T-cell (primary cell): Measurements from ENCODE around the gene FOXN4. TPM values are rescaled to one million over a fixed set of nuclear protein-coding genes. Genes with fewer than 3 reads are reported as not detected.

ENCODE experiments used
- ATAC-seq, 4 experiments: fragments of 200-7000 bp in 3 of 4; fragments of 150-1000 bp in 1 of 4; cut with Tn5 transposase; replicated peaks in 1 of 4; 1 replicate in 3 of 4; 2 replicates in 1 of 4; pipeline ENCODE4 v1.10.0; 2021; ENCODE audit warnings: moderate library complexity in 3 of 4, mild to moderate bottlenecking in 2 of 4, moderate number of reproducible peaks in 1 of 4
- CTCF ChIA-PET, 2 donors: fragments of 300-600 bp; sonication (Branson Sonifier 250); formaldehyde crosslinking; loops; one replicate each; lab custom pipeline; 2022; ENCODE audit warnings: antibody characterized with exemption in 2 of 2; lab: Charles Lee
- POLR2A ChIA-PET, 2 donors: fragments of 300-600 bp; sonication (Branson Sonifier 250); formaldehyde crosslinking; loops; one replicate each; lab custom pipeline; 2022; ENCODE audit warnings: antibody characterized with exemption in 2 of 2; lab: Charles Lee
- DNase-seq, 35 experiments: peaks; one replicate each; pipeline versions ENCODE4 v3.0.0 to v3.0.0-alpha.2; 2013 to 2023
- H3K27ac ChIP-seq: one replicate; pipeline ENCODE4 v1.5.1; 2013; ENCODE audit warnings: low read length
- H3K27me3 ChIP-seq, 2 experiments: replicated peaks in 1 of 2; 1 replicate in 1 of 2; 2 replicates in 1 of 2; pipeline versions ENCODE4 v1.6.1 to v1.7.0; 2013; ENCODE audit warnings: low read length in 1 of 2, mixed read lengths in 1 of 2; ENCODE audit not compliant: control insufficient read depth in 2 of 2, insufficient read depth in 2 of 2; ENCODE audit errors: extremely low read depth in 1 of 2
- H3K36me3 ChIP-seq, 2 donors: 1 replicate in 1 of 2; 2 replicates in 1 of 2; pipeline versions ENCODE4 v1.6.1 to v1.7.0; 2013; ENCODE audit warnings: low read length in 1 of 2; ENCODE audit not compliant: control insufficient read depth in 2 of 2, insufficient read depth in 1 of 2; ENCODE audit errors: extremely low read depth in 1 of 2
- H3K4me1 ChIP-seq, 2 experiments: 1 replicate in 1 of 2; 2 replicates in 1 of 2; pipeline versions ENCODE4 v1.6.1 to v1.7.0; 2013; ENCODE audit warnings: low read length in 2 of 2, mixed read lengths in 1 of 2; ENCODE audit not compliant: insufficient read depth in 2 of 2, control insufficient read depth in 1 of 2; ENCODE audit errors: extremely low read depth in 1 of 2
- H3K4me3 ChIP-seq, 2 donors: 1 replicate in 1 of 2; 2 replicates in 1 of 2; pipeline versions ENCODE4 v1.5.1 to v1.7.0; 2013; ENCODE audit warnings: mild to moderate bottlenecking in 2 of 2, low read length in 1 of 2, moderate library complexity in 1 of 2; ENCODE audit not compliant: control insufficient read depth in 1 of 2; ENCODE audit errors: extremely low read depth in 1 of 2
- H3K9me3 ChIP-seq: 2 replicates; pipeline ENCODE4 v1.7.0; 2013
- H3K27ac Mint-ChIP-seq, 2 donors: one replicate each; pipeline ENCODE4 v1.8.0; 2020 to 2021; ENCODE audit warnings: mild to moderate bottlenecking in 2 of 2, mixed read lengths in 2 of 2
- H3K27me3 Mint-ChIP-seq, 2 donors: one replicate each; pipeline ENCODE4 v1.8.0; 2021 to 2022; ENCODE audit warnings: mixed read lengths in 2 of 2
- H3K36me3 Mint-ChIP-seq: one replicate; pipeline ENCODE4 v1.8.0; 2021; ENCODE audit warnings: mixed read lengths
- H3K4me1 Mint-ChIP-seq, 3 donors: one replicate each; pipeline ENCODE4 v1.8.0; 2020 to 2022; ENCODE audit warnings: mixed read lengths in 3 of 3, mild to moderate bottlenecking in 1 of 3
- H3K4me3 Mint-ChIP-seq, 3 donors: one replicate each; pipeline ENCODE4 v1.8.0; 2020 to 2022; ENCODE audit warnings: mild to moderate bottlenecking in 3 of 3, mixed read lengths in 3 of 3, moderate library complexity in 3 of 3
- H3K9me3 Mint-ChIP-seq, 3 donors: one replicate each; pipeline ENCODE4 v1.8.0; 2020 to 2022; ENCODE audit warnings: mixed read lengths in 3 of 3
- WGBS: methylation state at CpG from one replicate; pipeline ENCODE4 v1.1.5; 2013; ENCODE audit warnings: missing lambda C conversion rate; ENCODE audit not compliant: insufficient coverage; 5-methylcytosine and 5-hydroxymethylcytosine counted together
- total RNA-seq, 35 experiments: library from RNA in 6 of 35; stranded (reverse) in 6 of 35; fragments of 120-200 nt in 1 of 35; gene quantifications; one replicate each; pipeline versions ENCODE4 v1.2.1 to v1.2.4 and lab custom pipeline; 2013 to 2026

Gene FOXN4
- total RNA-seq, 5 donors from 2014 or later (not counting 1 experiment from before 2014, with no cell fraction given), result not detected

DNA sequence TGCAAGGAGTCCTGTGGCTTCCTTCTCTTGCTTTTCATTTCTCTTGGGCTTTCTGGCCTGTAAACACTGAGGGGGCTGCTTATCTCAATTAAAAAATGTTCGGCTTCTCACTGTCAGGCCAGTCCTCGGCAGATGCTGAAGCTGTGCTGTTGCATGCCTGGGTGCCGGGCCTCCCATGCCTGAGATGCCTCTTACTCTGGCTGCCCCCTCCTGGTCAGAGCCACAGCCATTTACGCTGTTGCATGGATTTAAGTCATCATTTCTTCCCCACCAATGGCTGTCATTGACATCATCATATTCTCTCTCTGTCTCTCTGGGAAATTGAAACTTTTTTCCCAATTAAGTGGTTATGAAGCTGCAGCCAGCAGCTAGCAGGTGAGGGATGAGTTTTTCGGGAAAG lies 53.7 kb downstream of the FOXN4 start:
- no peak for DNase-seq
- Histone ChIP-seq H3K9me3 (no peaks in the 10 kb centered on the region), H3K27me3 (no peaks in the 10 kb centered on the region), H3K27ac (no peak overlapping the region), H3K4me1 (no peaks in the 10 kb centered on the region), H3K36me3 (peaks cover 0 to 5% of the 10 kb centered on the region in 2 donors), H3K4me3 (no peak overlapping the region)
- Mint-ChIP-seq H3K36me3 (peaks cover 54% of the 10 kb centered on the region), H3K4me3 (no peak overlapping the region), H3K27ac (no peak overlapping the region), H3K9me3 (peaks cover 9 to 18% (median 15%) of the 10 kb centered on the region in 3 donors), H3K27me3 (no peaks in the 10 kb centered on the region), H3K4me1 (no peaks in the 10 kb centered on the region)
- CTCF ChIA-PET, result interaction anchor here in 1 of 2 donors (0.5 kb wide), 1 partner anchor 499 kb away, joined by 3 read pairs; no protein-coding TSS in a partner anchor
- 98% methylated on average over 4 of the region's 5 CpGs for WGBS
- POLR2A ChIA-PET, result no interaction called here
- ATAC-seq, result no peak

DNA sequence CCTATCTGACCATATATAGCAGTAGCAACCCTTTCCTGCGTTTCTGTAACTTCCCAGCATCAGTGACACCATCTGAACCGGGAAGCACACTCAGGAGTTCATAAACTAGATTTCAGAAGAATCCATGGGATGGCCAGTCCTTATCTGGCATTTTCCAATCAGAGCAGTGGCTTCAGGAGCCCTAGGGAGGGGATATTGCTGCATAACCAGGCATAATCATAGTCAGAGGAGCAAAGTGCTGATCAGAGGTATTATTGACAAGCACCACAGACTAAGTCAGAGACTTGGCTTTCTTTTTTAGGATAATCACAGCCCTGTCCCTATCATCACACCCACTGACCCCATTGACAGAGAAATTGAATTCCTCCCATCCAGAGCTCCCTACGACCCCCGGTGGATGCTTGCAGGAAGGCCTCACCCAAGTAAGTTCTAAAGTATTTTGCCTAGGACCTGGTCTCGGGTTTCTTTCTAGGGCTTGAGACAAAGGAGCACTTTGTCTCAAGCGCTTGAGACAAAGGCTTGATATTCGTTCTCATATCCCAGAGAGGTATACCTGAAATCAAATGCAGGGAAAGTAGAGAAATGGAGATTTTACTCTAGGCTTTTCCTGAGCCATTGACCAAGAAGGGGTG lies 55.1 kb downstream of the FOXN4 start:
- no peak overlapping the region for H3K4me3 ChIP-seq
- ChIA-PET POLR2A (no interaction called here), CTCF (no interaction called here)
- ATAC-seq (no peak), DNase-seq (no peak)
- H3K4me3 Mint-ChIP-seq, result no peak overlapping the region
- no peaks in the 10 kb centered on the region for H3K4me1 Mint-ChIP-seq
- H3K9me3 Mint-ChIP-seq, result peaks cover 9 to 18% (median 15%) of the 10 kb centered on the region in 3 donors
- H3K9me3 ChIP-seq, result no peaks in the 10 kb centered on the region
- WGBS, result 96% methylated on average over 6 of the region's 7 CpGs
- H3K27me3 ChIP-seq, result no peaks in the 10 kb centered on the region
- peaks cover 0 to 2% of the 10 kb centered on the region in 2 donors for H3K36me3 ChIP-seq
- H3K27ac Mint-ChIP-seq, result no peak overlapping the region
- H3K27ac ChIP-seq, result no peak overlapping the region
- H3K4me1 ChIP-seq, result no peaks in the 10 kb centered on the region
- no peaks in the 10 kb centered on the region for H3K27me3 Mint-ChIP-seq
- H3K36me3 Mint-ChIP-seq, result peaks cover 54% of the 10 kb centered on the region

DNA sequence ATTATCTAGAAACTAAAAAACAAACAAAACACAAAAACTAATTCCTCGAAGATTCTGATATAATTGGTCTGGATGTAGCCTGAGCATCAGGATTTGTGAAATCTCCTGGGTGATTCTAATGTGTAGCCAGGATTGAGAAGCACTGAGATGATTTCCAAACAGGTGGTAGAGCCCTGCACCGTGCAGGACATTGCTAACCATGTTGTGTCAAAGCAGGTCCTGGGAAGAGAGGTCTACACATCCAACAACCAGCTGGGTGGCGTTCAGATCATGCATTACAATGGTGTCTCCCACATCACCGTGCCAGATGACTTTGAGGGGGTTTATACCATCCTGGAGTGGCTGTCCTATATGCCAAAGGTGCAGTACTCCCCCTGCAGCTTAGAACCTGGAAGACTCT lies 56.3 kb downstream of the FOXN4 start:
- Mint-ChIP-seq H3K27me3 (no peaks in the 10 kb centered on the region), H3K27ac (no peak overlapping the region), H3K9me3 (peaks cover 9 to 18% (median 15%) of the 10 kb centered on the region in 3 donors), H3K4me3 (no peak overlapping the region), H3K4me1 (no peaks in the 10 kb centered on the region), H3K36me3 (peaks cover 57% of the 10 kb centered on the region)
- POLR2A ChIA-PET, result no interaction called here
- Histone ChIP-seq H3K9me3 (no peaks in the 10 kb centered on the region), H3K27me3 (no peaks in the 10 kb centered on the region), H3K4me1 (no peaks in the 10 kb centered on the region), H3K4me3 (no peak overlapping the region), H3K27ac (no peak overlapping the region), H3K36me3 (no peaks in the 10 kb centered on the region)
- no CpG with 5 or more reads among the region's 4 CpGs for WGBS
- ATAC-seq (no peak), DNase-seq (no peak)
- CTCF ChIA-PET, result no interaction called here

DNA sequence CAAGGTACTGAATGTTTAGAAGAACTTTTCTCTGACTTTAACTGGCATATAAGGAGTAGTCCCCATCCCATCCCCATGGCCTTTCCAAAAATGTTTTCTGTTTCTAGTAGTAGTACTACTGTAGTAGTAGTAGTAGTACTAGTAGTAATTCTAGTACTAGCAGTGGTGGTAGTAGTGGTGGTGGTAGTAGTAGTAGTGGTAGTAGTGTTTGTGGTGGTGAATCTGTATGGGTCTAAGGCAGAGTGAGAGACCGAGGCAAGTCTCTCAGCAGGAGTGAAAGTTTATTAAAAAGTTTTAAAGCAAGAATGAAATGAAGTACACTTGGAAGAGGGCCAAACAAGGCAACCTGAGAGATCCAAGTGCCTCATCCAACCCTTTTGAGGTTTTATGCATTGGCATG lies 58.6 kb downstream of the FOXN4 start:
- H3K27me3 Mint-ChIP-seq, result no peaks in the 10 kb centered on the region
- no peak overlapping the region for H3K27ac ChIP-seq
- no peaks in the 10 kb centered on the region for H3K4me1 ChIP-seq
- no peaks in the 10 kb centered on the region for H3K9me3 ChIP-seq
- H3K36me3 Mint-ChIP-seq, result peaks cover 66% of the 10 kb centered on the region
- no peaks in the 10 kb centered on the region for H3K27me3 ChIP-seq
- ChIA-PET CTCF (no interaction called here), POLR2A (no interaction called here)
- no peaks in the 10 kb centered on the region for H3K4me1 Mint-ChIP-seq
- H3K4me3 Mint-ChIP-seq, result no peak overlapping the region
- whole genome bisulfite sequencing, result 10% methylated on average over 1 of the region's 1 CpG
- H3K9me3 Mint-ChIP-seq, result peaks cover 9 to 18% (median 15%) of the 10 kb centered on the region in 3 donors
- no peak for DNase-seq
- H3K27ac Mint-ChIP-seq, result no peak overlapping the region
- no peak for ATAC-seq
- no peak overlapping the region for H3K4me3 ChIP-seq
- peaks cover 0 to 6% of the 10 kb centered on the region in 2 donors for H3K36me3 ChIP-seq

DNA sequence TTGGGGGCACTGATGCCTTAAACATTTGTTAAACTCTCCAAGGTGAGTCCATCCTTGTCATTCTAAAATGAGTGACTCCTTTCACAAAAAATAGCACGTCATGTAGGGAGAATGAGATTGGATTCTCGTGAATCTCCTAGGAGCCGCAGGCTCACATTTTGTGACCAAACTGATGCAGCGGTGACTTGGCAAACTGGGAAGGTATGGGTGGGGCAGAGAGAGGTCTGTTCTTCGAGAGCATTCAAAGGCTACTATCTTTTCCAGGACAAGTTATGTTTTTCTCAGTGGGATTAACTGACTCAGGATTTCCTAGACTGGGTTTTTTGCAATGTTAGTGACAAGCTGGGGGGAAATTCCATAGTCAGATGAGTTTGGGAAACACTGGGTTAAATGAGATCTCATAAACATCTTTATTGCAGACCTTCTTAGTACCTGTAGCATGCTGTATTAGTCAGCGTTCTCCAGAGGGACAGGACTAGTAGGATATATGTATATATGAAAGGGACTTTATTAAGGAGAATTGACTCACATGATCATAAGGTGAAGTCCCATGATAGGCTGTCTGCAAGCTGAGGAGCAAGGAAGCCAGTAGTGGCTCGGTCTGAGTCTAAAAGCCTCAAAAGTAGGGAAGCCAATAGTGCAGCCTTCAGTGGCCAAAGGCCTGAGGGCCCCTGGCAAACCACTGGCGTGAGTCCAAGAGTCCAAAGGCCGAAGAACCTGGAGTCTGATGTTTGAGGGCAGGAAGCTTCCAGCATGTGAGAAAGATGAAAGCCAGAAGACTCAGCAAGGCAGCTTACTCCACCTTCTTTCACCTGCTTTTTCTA lies 61.0 kb downstream of the FOXN4 start:
- no peak overlapping the region for H3K4me3 ChIP-seq
- H3K36me3 ChIP-seq, result peaks cover 0 to 9% of the 10 kb centered on the region in 2 donors
- ChIA-PET POLR2A (no interaction called here), CTCF (no interaction called here)
- Mint-ChIP-seq H3K4me1 (no peaks in the 10 kb centered on the region), H3K27me3 (no peaks in the 10 kb centered on the region), H3K27ac (no peak overlapping the region), H3K4me3 (no peak overlapping the region), H3K9me3 (peaks cover under 1 to 8% (median 3%) of the 10 kb centered on the region in 3 donors), H3K36me3 (peaks cover 52% of the 10 kb centered on the region)
- ATAC-seq, result no peak
- no peaks in the 10 kb centered on the region for H3K27me3 ChIP-seq
- DNase-seq, result no peak
- H3K4me1 ChIP-seq, result no peaks in the 10 kb centered on the region
- H3K27ac ChIP-seq, result no peak overlapping the region
- H3K9me3 ChIP-seq, result no peaks in the 10 kb centered on the region
- 88% methylated on average over 4 of the region's 9 CpGs for WGBS

DNA sequence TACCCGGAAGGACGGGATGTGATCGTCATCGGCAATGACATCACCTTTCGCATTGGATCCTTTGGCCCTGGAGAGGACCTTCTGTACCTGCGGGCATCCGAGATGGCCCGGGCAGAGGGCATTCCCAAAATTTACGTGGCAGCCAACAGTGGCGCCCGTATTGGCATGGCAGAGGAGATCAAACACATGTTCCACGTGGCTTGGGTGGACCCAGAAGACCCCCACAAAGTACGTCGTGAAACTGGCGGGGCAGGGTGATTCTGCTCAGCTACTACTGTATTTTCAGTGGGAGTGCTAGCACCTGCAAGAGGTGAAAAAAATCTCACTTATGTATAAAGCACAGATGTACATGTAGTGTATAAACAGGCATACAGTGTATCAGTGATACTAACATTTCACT lies 62.9 kb downstream of the FOXN4 start:
- POLR2A ChIA-PET, result no interaction called here
- Mint-ChIP-seq H3K4me3 (no peak overlapping the region), H3K27ac (no peak overlapping the region), H3K27me3 (no peaks in the 10 kb centered on the region), H3K9me3 (no peaks in the 10 kb centered on the region), H3K4me1 (no peaks in the 10 kb centered on the region), H3K36me3 (peaks cover 53% of the 10 kb centered on the region)
- no peak overlapping the region for H3K4me3 ChIP-seq
- CTCF ChIA-PET, result no interaction called here
- ATAC-seq, result no peak
- H3K27me3 ChIP-seq, result no peaks in the 10 kb centered on the region
- WGBS, result 98% methylated on average over 12 of the region's 15 CpGs
- H3K4me1 ChIP-seq, result no peaks in the 10 kb centered on the region
- no peak overlapping the region for H3K27ac ChIP-seq
- peaks cover 0 to 9% of the 10 kb centered on the region in 2 donors for H3K36me3 ChIP-seq
- no peak for DNase-seq
- no peaks in the 10 kb centered on the region for H3K9me3 ChIP-seq
